K562 (cell line): Measurements from ENCODE around the gene BCL7C. TPM values are rescaled to one million over a fixed set of nuclear protein-coding genes. Genes with fewer than 3 reads are reported as not detected.

Experiments
- ATF3 ChIP-seq, 2 experiments: fragments of 450-650 bp in 1 of 2; sonication (generic) in 1 of 2; formaldehyde crosslinking in 1 of 2; IDR thresholded peaks in 1 of 2; conservative IDR thresholded peaks in 1 of 2; 2 replicates each; pipeline versions ENCODE4 v1.6.1 to v1.8.1; 2016 to 2023; ENCODE audit warnings: mild to moderate bottlenecking in 2 of 2, moderate library complexity in 2 of 2, inconsistent platforms in 1 of 2, missing genetic modification reagents in 1 of 2
- CTCFL ChIP-seq: IDR thresholded peaks from 2 replicates; pipeline ENCODE4 v1.6.1; 2011; ENCODE audit warnings: borderline replicate concordance, low read depth, mild to moderate bottlenecking, moderate library complexity, low read length; ENCODE audit not compliant: insufficient read depth, poor library complexity, severe bottlenecking
- GABPA ChIP-seq: fragments of 200-800 bp; sonication (Bioruptor generic); conservative IDR thresholded peaks from 2 replicates; pipeline ENCODE4 v1.6.1; 2016; ENCODE audit warnings: low read depth, missing genetic modification characterization, missing compliant biosample characterization
- HMGN3 ChIP-seq: IDR thresholded peaks from 2 replicates; pipeline ENCODE4 v1.6.1; 2011; ENCODE audit warnings: borderline replicate concordance, low read depth, mild to moderate bottlenecking, mixed read lengths, low read length; ENCODE audit not compliant: insufficient read length; ENCODE audit errors: extremely low read depth
- MCM2 ChIP-seq: fragments of 450-650 bp; IDR thresholded peaks from 2 replicates; pipeline ENCODE4 v1.6.1; 2017; ENCODE audit warnings: low read depth, mild to moderate bottlenecking
- SIX5 ChIP-seq, 2 experiments: IDR thresholded peaks; 2 replicates each; pipeline ENCODE4 v1.6.1; 2011; ENCODE audit warnings: low read length in 2 of 2, borderline replicate concordance in 1 of 2, low read depth in 1 of 2, mild to moderate bottlenecking in 1 of 2, moderate library complexity in 1 of 2; ENCODE audit not compliant: insufficient read depth in 1 of 2
- SMARCB1 ChIP-seq: IDR thresholded peaks from 2 replicates; pipeline ENCODE4 v1.6.1; 2011; ENCODE audit warnings: improper control_type of control experiment, low read depth; ENCODE audit not compliant: insufficient read length
- VEZF1 ChIP-seq: fragments of 200-800 bp; sonication (Bioruptor generic); IDR thresholded peaks from 2 replicates; pipeline ENCODE4 v1.6.1; 2017; ENCODE audit warnings: missing genetic modification characterization, missing compliant biosample characterization
- ZBTB49 ChIP-seq: sonication (generic); formaldehyde crosslinking; IDR thresholded peaks from 2 replicates; pipeline ENCODE4 v1.8.0; 2022; ENCODE audit warnings: missing genetic modification reagents, mild to moderate bottlenecking, borderline replicate concordance
- ZNF436 ChIP-seq: fragments of 250-450, 450-650 bp; sonication (Bioruptor Pico); formaldehyde crosslinking; IDR thresholded peaks from 2 replicates; pipeline ENCODE4 v1.7.0; 2020; ENCODE audit warnings: mild to moderate bottlenecking
- ZNF592 ChIP-seq: fragments of 450-650 bp; IDR thresholded peaks from 2 replicates; pipeline ENCODE4 v1.6.1; 2017; ENCODE audit warnings: antibody characterized with exemption, mild to moderate bottlenecking
- ZZZ3 ChIP-seq: fragments of 450-650 bp; IDR thresholded peaks from 2 replicates; pipeline ENCODE4 v1.6.1; 2016; ENCODE audit warnings: antibody characterized with exemption, mild to moderate bottlenecking, moderate library complexity
- polyA plus RNA-seq, 8 experiments: library from polyadenylated mRNA; depleted of rRNA in 4 of 8; stranded (reverse) in 5 of 8; unstranded in 3 of 8; fragments of >200 nt; fragmentation: Nextera tagmentation in 2 of 8; fragmentation: Illumina TruSeq in 1 of 8; extraction: Ambion mirVana in 2 of 8; extraction: Trizol in 1 of 8; gene quantifications; 2 replicates each; pipeline versions ENCODE4 v1.2.1 to v1.2.3, GENCODE V29; 2011 to 2014; ENCODE audit warnings: inconsistent platforms in 1 of 8, missing spikeins in 1 of 8
- total RNA-seq, 7 experiments: library from RNA; depleted of rRNA in 6 of 7; stranded (reverse); fragments of >200 nt in 6 of 7; fragmentation: Illumina TruSeq in 2 of 7; extraction: Trizol in 2 of 7; gene quantifications; 2 replicates each; pipeline versions ENCODE4 v1.2.1 to v1.2.3, GENCODE V29; 2011 to 2021; ENCODE audit warnings: low replicate concordance in 1 of 7

BCL7C gene
- total and polyA plus RNA-seq, 9 of the 15 experiments (the other 6 are each of a cell fraction or from before 2014, with no cell fraction given) = 1.7 to 85.8 (median 19.6) TPM

GRCh38 chr16:30902029-30902972 is 8.4 kb upstream of the BCL7C start (continued):
- TF ChIP-seq SMARCB1 = no peak
- no peak for TF ChIP-seq SIX5 (IDR thresholded peaks at IDR 0.05; ENCODE audit: borderline replicate concordance in 1 of 2, insufficient read depth in 1 of 2, low read depth in 1 of 2, low read length in 2 of 2)
- no peak for TF ChIP-seq ZZZ3
- 0 out of 2 replicates have a peak, but pooled peaks have one; percentile 41 for TF ChIP-seq GABPA
- TF ChIP-seq MCM2 = no peak
- TF ChIP-seq ATF3 (IDR thresholded peaks at IDR 0.05) = no peak
- TF ChIP-seq ATF3 (CRISPR knock-in tag; conservative IDR thresholded peaks at IDR 0.05) = no peak
- peak; percentile 89 for TF ChIP-seq HMGN3
- TF ChIP-seq ZBTB49 = no peak
- TF ChIP-seq ZNF436 = no peak
- TF ChIP-seq CTCFL = peak; percentile 93
- TF ChIP-seq VEZF1 (CRISPR knock-in tag) = peak; percentile 91
- TF ChIP-seq ZNF592 = peak; percentile 70
